Activated T-helper 17 cell treated with anti-CD3 and anti-CD28 coated beads, Interleukin-2, amount 50 U/mL, for 72 hours (primary cell): ENCODE data around the gene SMAD7. TPM values are rescaled to one million over a fixed set of nuclear protein-coding genes. Genes with fewer than 3 reads are reported as not detected.
A peak's percentile ranks its signal among the peaks of the same experiment; 100 is the strongest.
"Not testable (repeated sequence)": the region's sequence is repeated elsewhere in the genome, so short reads cannot be mapped to it uniquely, and the experiment has no call there.

ENCODE experiments used
- ATAC-seq: fragments of 150-1000 bp; cut with Tn5 transposase; replicated peaks from 2 replicates; pipeline ENCODE4 v1.10.0; 2021; ENCODE audit warnings: mild to moderate bottlenecking, moderate library complexity
- H3K27ac Mint-ChIP-seq: one replicate; pipeline ENCODE4 v1.8.0; 2022; ENCODE audit warnings: mixed read lengths
- H3K27me3 Mint-ChIP-seq: one replicate; pipeline ENCODE4 v1.8.0; 2022; ENCODE audit warnings: mixed read lengths
- H3K36me3 Mint-ChIP-seq: one replicate; pipeline ENCODE4 v1.8.0; 2022; ENCODE audit warnings: low read depth, mild to moderate bottlenecking, mixed read lengths
- H3K4me1 Mint-ChIP-seq: one replicate; pipeline ENCODE4 v1.8.0; 2022; ENCODE audit warnings: mixed read lengths
- H3K4me3 Mint-ChIP-seq: one replicate; pipeline ENCODE4 v1.8.0; 2022; ENCODE audit warnings: mild to moderate bottlenecking, mixed read lengths
- H3K9me3 Mint-ChIP-seq: one replicate; pipeline ENCODE4 v1.8.0; 2022; ENCODE audit warnings: mixed read lengths
- total RNA-seq, 2 donors: library from RNA; stranded (reverse); gene quantifications; one replicate each; pipeline ENCODE4 v1.2.3, GENCODE V29; 2022

Gene SMAD7
- total RNA-seq, 2 donors from 2014 or later: 23.4 to 40.7 TPM

GRCh38 chr18:48878471-48878870 lies 72.3 kb downstream of the SMAD7 start:
- no peak overlapping the region for H3K4me3 Mint-ChIP-seq
- ATAC-seq: no peak
- H3K9me3 Mint-ChIP-seq: no peaks in the 10 kb centered on the region
- H3K27ac Mint-ChIP-seq: peak overlapping the region; percentile 38
- no peaks in the 10 kb centered on the region for H3K36me3 Mint-ChIP-seq
- H3K27me3 Mint-ChIP-seq: peaks cover 3% of the 10 kb centered on the region
- peaks cover under 1% of the 10 kb centered on the region for H3K4me1 Mint-ChIP-seq

GRCh38 chr18:48877941-48878340 lies 72.8 kb downstream of the SMAD7 start:
- peaks cover 3% of the 10 kb centered on the region for H3K27me3 Mint-ChIP-seq
- H3K36me3 Mint-ChIP-seq: no peaks in the 10 kb centered on the region
- no peak overlapping the region for H3K4me3 Mint-ChIP-seq
- ATAC-seq: no peak
- no peaks in the 10 kb centered on the region for H3K9me3 Mint-ChIP-seq
- H3K4me1 Mint-ChIP-seq: peaks cover 6% of the 10 kb centered on the region
- peak overlapping the region; percentile 38 for H3K27ac Mint-ChIP-seq

- ATAC-seq: no peak
- Mint-ChIP-seq H3K27ac (no peak overlapping the region), H3K36me3 (no peaks in the 10 kb centered on the region)
These were observed 74.2 kb downstream of the SMAD7 start for GRCh38 chr18:48876590-48876989.

GRCh38 chr18:48875942-48876511 lies 74.7 kb downstream of the SMAD7 start:
- ATAC-seq: no peak
- H3K4me1 Mint-ChIP-seq: peaks cover 9% of the 10 kb centered on the region
- H3K4me3 Mint-ChIP-seq: no peak overlapping the region
- H3K27ac Mint-ChIP-seq: no peak overlapping the region
- no peaks in the 10 kb centered on the region for H3K9me3 Mint-ChIP-seq
- H3K36me3 Mint-ChIP-seq: no peaks in the 10 kb centered on the region
- peaks cover 3% of the 10 kb centered on the region for H3K27me3 Mint-ChIP-seq

More at GRCh38 chr18:48876590-48876989, 74.2 kb downstream of the SMAD7 start:
- no peaks in the 10 kb centered on the region for H3K9me3 Mint-ChIP-seq
- peaks cover 3% of the 10 kb centered on the region for H3K27me3 Mint-ChIP-seq
- peaks cover 9% of the 10 kb centered on the region for H3K4me1 Mint-ChIP-seq
- no peak overlapping the region for H3K4me3 Mint-ChIP-seq

GRCh38 chr18:48875314-48875941 lies 75.3 kb downstream of the SMAD7 start:
- no peak overlapping the region for H3K4me3 Mint-ChIP-seq
- no peak for ATAC-seq

GRCh38 chr18:48874701-48875162 lies 76.0 kb downstream of the SMAD7 start:
- no peak overlapping the region for H3K4me3 Mint-ChIP-seq
- peaks cover 3% of the 10 kb centered on the region for H3K27me3 Mint-ChIP-seq
- no peaks in the 10 kb centered on the region for H3K36me3 Mint-ChIP-seq
- H3K9me3 Mint-ChIP-seq: no peaks in the 10 kb centered on the region
- peaks cover 9% of the 10 kb centered on the region for H3K4me1 Mint-ChIP-seq
- no peak for ATAC-seq
- no peak overlapping the region for H3K27ac Mint-ChIP-seq

More at GRCh38 chr18:48875314-48875941, 75.3 kb downstream of the SMAD7 start:
- Mint-ChIP-seq H3K27me3 (peaks cover 3% of the 10 kb centered on the region), H3K27ac (no peak overlapping the region), H3K36me3 (no peaks in the 10 kb centered on the region), H3K9me3 (no peaks in the 10 kb centered on the region), H3K4me1 (peaks cover 9% of the 10 kb centered on the region)

GRCh38 chr18:48874233-48874632 lies 76.5 kb downstream of the SMAD7 start:
- peaks cover 3% of the 10 kb centered on the region for H3K27me3 Mint-ChIP-seq
- H3K9me3 Mint-ChIP-seq: no peaks in the 10 kb centered on the region
- peak overlapping the region; percentile 63 for H3K4me3 Mint-ChIP-seq
- no peak overlapping the region for H3K27ac Mint-ChIP-seq
- H3K36me3 Mint-ChIP-seq: peaks cover under 1% of the 10 kb centered on the region
- ATAC-seq: no peak
- H3K4me1 Mint-ChIP-seq: peaks cover 11% of the 10 kb centered on the region

- H3K9me3 Mint-ChIP-seq: no peaks in the 10 kb centered on the region
- peak overlapping the region; percentile 82 for H3K27ac Mint-ChIP-seq
These were observed 78.3 kb downstream of the SMAD7 start for GRCh38 chr18:48872234-48873145.

GRCh38 chr18:48871391-48872166 lies 79.2 kb downstream of the SMAD7 start:
- peak overlapping the region; percentile 63 for H3K4me3 Mint-ChIP-seq
- ATAC-seq: no peak
- peaks cover 9% of the 10 kb centered on the region for H3K36me3 Mint-ChIP-seq
- H3K4me1 Mint-ChIP-seq: peaks cover 23% of the 10 kb centered on the region
- peak overlapping the region; percentile 82 for H3K27ac Mint-ChIP-seq
- H3K27me3 Mint-ChIP-seq: no peaks in the 10 kb centered on the region
- no peaks in the 10 kb centered on the region for H3K9me3 Mint-ChIP-seq

More at GRCh38 chr18:48872234-48873145, 78.3 kb downstream of the SMAD7 start:
- H3K4me3 Mint-ChIP-seq: peak overlapping the region; percentile 63
- H3K27me3 Mint-ChIP-seq: no peaks in the 10 kb centered on the region
- H3K36me3 Mint-ChIP-seq: peaks cover 9% of the 10 kb centered on the region
- ATAC-seq: no peak
- peaks cover 23% of the 10 kb centered on the region for H3K4me1 Mint-ChIP-seq

GRCh38 chr18:48870926-48871325 lies 79.8 kb downstream of the SMAD7 start:
- H3K4me1 Mint-ChIP-seq: peaks cover 23% of the 10 kb centered on the region
- H3K4me3 Mint-ChIP-seq, H3K27me3 Mint-ChIP-seq, H3K9me3 Mint-ChIP-seq, ATAC-seq, H3K36me3 Mint-ChIP-seq, H3K27ac Mint-ChIP-seq: not testable (repeated sequence)
